Stimulated activated CD4-positive, alpha-beta T cell treated with anti-CD3 and anti-CD28 coated beads, Interleukin-15, amount 100 ng/mL, for 24 hours (primary cell): ENCODE results near the gene CSH1.
"Not testable (repeated sequence)": the region's sequence is repeated elsewhere in the genome, so short reads cannot be mapped to it uniquely, and the experiment has no call there.

Source experiments
- DNase-seq: peaks from one replicate; pipeline ENCODE4 v3.0.0-alpha.2; 2020

CSH1 gene

GRCh38 chr17:63896524-63897354 lies at the start of gene CSH1:
CSH1 (minus strand) TSS chr17:63896574; CDS start chr17:63896511, 63 bp downstream.
- DNase-seq: not testable (repeated sequence)

GRCh38 chr17:63945784-63946439 lies 49.5 kb upstream of the CSH1 start:
- DNase-seq: no peak

DNA sequence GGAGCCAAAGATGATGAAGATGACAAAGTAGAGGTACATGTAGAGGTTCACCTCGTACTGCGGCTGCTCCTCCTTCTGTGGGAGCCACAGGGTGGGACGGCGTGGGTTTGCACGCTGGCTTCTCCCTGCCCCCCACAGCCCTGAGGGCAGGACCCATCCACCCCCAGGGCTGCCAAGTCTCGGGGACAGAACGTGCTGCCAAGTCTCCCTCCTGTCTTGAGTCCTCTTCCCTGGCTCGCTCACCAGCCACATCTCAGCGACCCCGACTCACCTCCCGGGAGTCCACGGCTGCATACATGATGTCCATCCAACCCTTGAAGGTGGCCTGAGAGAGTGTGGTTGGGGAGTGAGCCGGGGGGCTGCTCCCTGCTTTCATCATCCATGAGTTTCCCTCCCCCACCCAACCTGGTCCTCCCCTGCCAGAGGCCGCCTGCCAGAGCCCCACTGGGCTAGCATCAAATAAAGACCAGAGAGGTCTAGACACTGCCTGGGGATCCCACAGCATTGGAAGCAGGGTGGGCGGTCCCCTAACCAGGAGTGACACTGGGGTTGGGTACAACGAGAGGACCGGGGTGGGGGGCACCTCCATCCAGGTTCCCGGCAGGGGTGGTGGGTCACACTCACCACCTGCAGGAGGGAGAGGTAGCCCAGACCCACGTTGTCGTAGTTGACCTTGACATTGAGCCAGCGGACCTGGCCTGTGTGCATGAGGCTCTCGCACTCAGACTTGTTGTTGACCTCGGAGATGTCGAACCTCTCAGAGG lies 48.5 kb upstream of the CSH1 start:
- DNase-seq: no peak

DNA sequence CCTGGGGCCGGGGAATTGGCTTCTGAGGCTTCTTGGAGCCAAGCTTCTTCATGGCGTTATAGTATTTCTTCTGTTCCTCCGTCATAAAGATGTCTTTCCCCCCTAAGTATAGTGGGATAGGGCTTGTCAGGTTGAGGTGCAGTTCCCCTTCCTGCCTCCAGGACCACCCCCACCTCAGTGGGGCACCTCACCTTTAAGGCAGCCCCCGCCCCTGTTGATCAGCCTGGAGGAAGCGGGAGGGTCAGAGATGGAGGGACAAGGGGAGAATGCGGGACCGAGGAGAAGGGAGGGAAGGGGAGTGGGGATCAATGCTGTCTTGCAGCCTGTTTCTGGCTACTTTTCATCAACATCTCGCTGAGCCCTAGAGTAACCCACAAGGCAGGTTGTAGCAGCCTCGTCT lies 47.4 kb upstream of the CSH1 start:
- DNase-seq: no peak

- no peak for DNase-seq
Observed at GRCh38 chr17:63942309-63942985, 46.1 kb upstream of the CSH1 start.

GRCh38 chr17:63941751-63942150 lies 45.4 kb upstream of the CSH1 start:
- DNase-seq: no peak

DNA sequence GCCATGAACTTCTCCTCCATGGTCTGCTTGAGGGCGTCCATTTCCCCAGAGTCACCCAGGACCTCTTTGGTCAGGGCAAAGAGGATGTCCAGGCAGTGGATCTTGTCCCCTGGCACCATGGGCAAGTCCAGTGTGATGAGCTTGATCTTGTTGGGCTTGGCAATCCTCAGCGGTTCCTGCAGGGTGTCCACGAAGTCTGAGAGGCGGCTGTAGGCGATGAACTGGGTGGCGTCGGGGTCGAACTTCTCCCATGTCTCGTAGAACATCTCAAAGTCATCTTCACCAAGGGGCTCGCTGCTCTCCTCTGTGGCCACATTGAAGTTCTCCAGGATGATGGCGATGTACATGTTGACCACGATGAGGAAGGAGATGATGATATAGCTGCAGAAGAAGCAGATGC lies 44.8 kb upstream of the CSH1 start:
- DNase-seq: no peak

DNA sequence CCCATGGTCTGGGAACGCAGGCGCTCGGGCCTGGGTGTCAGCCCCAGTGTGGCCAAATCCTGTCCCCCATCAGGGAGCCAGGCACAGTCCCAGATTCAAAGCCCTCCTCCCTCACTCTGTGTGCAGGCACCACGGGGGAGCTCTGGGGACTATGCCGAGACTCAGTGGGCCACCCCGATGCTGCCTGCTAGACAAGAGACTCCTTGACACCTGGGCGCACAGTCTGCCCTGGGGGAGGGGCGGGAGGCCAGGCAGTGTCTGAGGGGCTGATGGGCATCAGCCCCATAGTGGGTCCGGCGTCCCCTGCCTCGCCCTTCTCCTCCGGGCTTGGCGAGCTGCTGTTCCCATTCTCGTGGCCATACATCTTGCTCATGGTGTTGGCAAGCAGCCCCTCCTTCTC lies 44.2 kb upstream of the CSH1 start:
- no peak for DNase-seq

DNA sequence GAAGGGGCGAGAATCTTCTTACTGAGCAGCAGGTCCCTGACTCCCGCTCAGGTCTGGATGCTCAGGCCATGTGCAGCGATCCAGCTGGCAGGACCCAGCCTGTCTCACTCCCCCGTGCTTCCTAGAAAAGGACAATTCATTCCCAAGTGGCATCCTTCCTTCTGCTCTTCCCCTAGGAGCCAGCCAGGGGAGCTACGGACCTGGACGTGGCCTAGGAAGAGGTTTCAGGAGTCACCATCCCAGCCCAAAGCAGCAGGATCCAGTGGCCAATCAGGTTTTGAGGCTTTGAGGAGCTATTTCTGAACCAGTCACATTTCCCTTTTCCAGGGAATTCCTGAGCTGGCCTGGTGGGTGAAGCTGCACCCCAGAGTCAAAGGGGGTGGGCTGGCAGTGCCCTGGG lies 43.5 kb upstream of the CSH1 start:
- no peak for DNase-seq

DNA sequence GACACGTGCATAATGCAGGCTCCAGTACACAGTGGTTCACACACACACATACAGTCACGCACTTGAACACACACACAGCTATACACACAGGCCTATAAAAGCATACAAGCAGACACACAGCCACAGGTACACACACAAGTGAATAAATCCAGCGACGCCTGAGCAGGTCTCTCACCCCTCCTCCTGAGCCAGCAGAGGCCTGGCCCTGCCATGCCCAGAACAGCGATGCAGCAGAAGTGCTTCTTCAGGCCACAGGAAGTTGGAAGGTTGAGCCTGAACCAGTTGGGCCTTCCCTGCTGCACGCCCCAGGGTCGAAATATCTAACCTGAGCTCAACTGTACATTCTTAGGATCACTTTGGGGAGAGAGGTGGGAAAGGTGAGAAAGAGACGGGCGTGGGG lies 43.0 kb upstream of the CSH1 start:
- no peak for DNase-seq

DNA sequence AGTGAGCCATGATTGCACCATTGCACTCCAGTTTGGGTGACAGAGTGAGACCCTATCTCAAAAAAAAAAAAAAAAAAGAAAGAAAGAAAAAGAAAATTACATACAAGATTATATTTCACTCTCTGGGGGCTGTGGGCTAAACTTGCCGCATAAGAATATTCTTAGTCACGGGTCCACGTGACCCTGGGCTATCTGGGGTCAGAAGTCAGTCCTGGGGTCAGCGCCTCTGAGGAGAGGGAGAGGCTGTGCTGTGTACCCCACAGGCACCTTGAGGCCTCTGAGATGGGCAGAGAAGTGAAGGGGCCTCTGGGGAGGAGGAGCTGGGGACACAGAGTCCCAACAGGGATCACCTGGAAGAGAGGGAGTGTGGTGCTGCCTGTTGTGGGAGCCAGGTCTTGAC lies 41.5 kb upstream of the CSH1 start:
- no peak for DNase-seq

GRCh38 chr17:63937319-63937718 lies 40.9 kb upstream of the CSH1 start:
- no peak for DNase-seq

DNA sequence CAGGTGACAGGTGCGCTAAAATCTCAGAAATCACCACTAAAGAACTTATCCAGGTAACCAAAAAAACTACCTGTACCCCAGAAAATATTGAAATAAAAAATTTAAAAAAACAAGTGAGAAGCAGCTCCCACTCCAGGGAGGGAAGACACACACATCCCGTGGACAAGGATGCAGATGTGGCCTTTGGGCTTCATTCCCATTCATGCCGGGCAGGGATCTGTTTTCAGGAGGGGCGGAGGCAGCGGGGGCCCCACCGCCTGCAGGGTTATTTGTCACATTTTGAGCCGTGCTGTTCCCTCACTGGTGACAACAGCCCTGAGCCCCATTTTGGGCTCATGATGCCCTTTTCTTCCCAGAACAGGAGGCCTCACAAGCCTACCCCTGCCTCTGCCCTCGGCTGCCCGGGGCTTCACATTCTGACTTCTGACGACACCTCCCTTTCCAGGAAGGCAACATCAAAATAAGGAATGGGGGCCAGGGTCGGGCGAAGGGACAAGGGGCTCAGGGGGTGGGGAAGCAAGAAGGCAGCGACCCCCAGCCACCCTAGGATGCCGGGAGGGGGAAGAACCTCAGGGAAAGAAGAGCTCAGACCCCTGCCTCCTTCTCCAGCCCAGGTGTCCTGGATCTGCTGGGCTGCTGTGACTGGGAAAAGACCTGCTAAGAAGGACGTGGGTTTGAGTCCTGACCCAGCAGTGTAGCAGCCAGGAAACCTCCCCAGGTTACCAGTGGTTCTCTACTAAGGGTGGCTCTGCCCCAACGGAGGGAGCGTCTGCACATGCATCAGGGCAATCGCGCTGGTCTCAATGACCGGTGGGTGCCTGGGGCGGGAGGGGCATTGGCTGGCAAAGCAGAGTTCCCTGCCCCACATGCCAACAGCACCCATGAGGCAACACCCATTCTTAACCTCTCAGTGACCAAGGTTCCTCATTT lies 38.1 kb upstream of the CSH1 start:
- DNase-seq: no peak

GRCh38 chr17:63933598-63933997 lies 37.2 kb upstream of the CSH1 start:
- DNase-seq: no peak

- DNase-seq: no peak
Observed at GRCh38 chr17:63932721-63933120, 36.3 kb upstream of the CSH1 start.

DNA sequence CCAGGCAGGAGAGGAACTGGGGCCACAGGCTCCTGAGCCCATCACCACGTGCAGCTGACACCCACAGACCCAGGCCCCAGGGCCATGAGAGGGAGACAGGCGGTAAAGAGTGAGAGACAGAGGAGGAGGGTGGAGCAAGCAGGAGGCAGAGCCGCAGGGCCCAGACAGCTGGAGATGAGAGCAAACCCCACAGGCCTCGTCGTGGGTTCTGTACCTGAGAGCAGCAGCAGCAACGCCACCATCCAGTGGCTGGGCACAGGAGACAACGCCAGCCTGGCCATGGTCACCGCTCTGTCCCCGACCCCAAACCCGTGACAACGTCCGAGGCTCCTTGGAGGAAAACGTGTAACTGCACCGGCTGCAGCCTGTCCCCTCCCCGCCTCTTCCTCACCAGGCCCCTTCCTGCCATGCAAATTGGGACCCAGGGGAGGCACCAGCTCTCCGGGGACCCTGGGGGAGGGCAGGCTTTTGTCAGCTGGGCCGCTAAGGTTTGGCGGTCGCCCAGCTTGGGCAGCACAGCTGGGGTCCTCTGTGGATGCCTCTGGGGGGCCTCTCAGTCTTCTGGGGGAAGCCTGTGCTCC lies 35.7 kb upstream of the CSH1 start, which contains the start of gene CD79B:
Gene CD79B, minus strand, starts transcription at position 351 of the 581 bp plus-strand sequence. Its CDS starts 70 bp downstream, at position 281.
- DNase-seq: peak; percentile 67

- peak; percentile 80 for DNase-seq
Observed at GRCh38 chr17:63930951-63931575, 34.7 kb upstream of the CSH1 start.

DNA sequence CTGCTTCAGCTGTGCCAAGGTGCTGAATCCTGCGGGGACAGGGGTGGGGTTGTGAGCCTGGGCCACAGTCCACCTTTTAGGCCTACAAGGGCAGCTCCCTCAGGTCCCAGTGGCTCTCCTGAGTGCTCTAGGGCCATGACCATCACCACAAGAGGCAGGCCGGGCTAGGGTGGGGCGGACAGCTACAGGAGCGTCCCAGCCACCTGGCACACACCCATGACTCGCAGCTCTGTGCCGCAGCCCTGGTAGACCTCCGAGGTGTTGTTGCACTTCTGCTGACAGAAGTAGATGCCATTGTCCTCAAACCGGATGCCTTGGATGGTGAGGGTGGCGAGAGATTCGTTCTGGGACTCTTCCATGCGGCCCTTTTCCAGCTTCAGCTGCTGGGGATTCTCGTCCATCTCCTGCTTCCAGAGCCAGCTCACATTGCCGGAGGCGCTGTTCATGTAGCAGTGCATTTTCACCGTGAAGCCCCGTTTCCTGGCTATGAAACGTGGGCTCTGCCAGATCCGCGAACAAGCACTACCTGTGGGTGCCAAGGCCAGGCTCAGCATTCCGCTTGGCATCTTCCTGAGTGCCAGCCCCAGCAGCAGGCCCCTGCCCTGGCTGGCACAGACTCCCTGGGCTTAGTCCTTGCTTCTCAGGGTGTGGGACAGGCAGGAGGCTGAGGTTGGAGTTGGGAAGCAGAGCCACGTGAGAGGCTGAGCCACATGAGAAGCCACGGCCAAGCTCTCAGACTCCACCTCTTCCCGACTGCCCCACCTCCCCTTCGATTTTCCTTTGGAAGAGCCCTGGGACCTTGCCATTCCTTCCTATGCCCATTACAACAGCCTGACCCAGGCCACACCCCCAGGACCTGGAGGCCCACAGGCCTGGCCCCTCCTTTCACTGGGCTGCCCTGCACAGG lies 33.7 kb upstream of the CSH1 start:
- DNase-seq: no peak

DNA sequence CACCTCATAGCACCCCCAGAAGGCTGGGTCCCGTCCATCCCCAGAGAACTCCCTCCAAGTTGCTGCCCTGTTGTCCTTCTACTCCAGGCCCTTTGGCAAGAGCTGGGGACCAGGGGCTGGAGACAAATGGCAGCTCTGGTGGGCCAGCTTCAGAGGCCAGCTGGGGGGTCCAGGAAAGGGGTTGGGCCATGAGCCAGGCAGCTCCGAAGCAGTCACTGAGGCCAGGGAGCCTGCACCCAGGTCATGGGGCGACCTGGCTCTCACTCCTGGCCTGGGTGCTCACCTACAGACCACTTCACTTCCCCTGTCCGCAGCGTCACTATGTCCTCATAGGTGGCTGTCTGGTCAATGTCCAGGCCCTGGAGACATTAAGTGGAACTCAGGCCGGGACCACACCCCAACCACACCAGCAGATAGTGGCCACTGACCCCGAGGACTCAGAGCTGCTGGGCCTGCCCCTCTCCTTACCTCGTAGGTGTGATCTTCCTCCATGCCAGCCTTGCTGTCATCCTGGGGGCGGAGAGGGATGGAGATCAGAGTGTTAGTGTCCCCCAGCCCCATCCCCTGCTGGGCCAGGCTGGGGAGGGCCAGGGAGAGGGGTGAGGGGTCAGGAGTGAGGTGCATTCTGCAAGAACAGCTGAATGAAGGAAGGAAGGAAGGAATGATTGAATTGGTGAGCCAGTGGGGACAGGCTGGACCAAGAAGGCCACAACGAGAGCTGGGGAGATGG lies 32.8 kb upstream of the CSH1 start:
- DNase-seq: no peak
